Muscle layer of duodenum (tissue), 2 donors: Measurements from ENCODE around the gene MTSS2.

Source experiments
- H3K27ac ChIP-seq: one replicate; pipeline ENCODE4 v1.7.0; 2013; ENCODE audit warnings: mild to moderate bottlenecking, low read length
- H3K27me3 ChIP-seq: one replicate; pipeline ENCODE4 v1.7.0; 2013; ENCODE audit warnings: low read depth, mild to moderate bottlenecking, control low read depth, low read length
- H3K36me3 ChIP-seq, 2 donors: one replicate each; pipeline ENCODE4 v1.7.0; 2013; ENCODE audit warnings: low read length in 2 of 2, control low read depth in 1 of 2, mild to moderate bottlenecking in 1 of 2; ENCODE audit not compliant: insufficient read depth in 2 of 2, control insufficient read depth in 1 of 2
- H3K4me1 ChIP-seq, 2 donors: one replicate each; pipeline ENCODE4 v1.7.0; 2013; ENCODE audit warnings: low read length in 2 of 2, mild to moderate bottlenecking in 2 of 2, control low read depth in 1 of 2, moderate library complexity in 1 of 2; ENCODE audit not compliant: insufficient read depth in 2 of 2, control insufficient read depth in 1 of 2
- H3K4me3 ChIP-seq, 2 donors: one replicate each; pipeline ENCODE4 v1.7.0; 2013; ENCODE audit warnings: low read length in 2 of 2, low read depth in 1 of 2, mild to moderate bottlenecking in 1 of 2
- H3K9me3 ChIP-seq, 2 donors: one replicate each; pipeline ENCODE4 v1.7.0; 2013; ENCODE audit warnings: low read length in 2 of 2, control low read depth in 1 of 2, mild to moderate bottlenecking in 1 of 2; ENCODE audit not compliant: control insufficient read depth in 1 of 2
- donor health status: healthy.

The MTSS2 gene

DNA sequence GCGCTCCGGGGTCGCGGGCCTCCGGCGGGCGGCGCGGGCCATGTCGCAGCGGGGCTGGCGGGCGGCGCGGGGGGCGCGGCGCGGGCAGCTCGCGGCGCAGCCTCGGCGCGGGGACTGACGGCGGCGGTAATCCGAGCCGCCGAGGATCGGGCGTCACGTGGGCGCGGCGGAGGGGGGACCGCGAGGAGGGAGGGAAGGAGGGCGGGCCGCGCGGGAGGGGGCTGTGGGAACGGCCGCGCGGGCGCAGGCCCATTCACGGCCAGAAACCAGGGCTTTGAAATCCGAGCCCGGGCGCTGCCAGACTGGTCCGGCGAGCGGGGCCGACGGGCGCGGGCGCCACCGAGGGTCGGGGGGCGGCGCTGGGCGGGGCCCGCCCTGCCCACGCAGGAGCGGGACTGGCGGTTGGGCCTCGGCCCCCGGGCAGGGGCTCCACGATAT is at the start of gene MTSS2:
Gene MTSS2, minus strand, starts transcription at position 116 of the 438 bp plus-strand sequence. CDS start 262 bp downstream, outside the sequence.
- no peaks in the 10 kb centered on the region for H3K36me3 ChIP-seq
- no peaks in the 10 kb centered on the region for H3K9me3 ChIP-seq
- H3K4me1 ChIP-seq: peaks cover 19 to 84% of the 10 kb centered on the region in 2 donors
- peak within 1 kb of the TSS; percentile 68 to 72 for H3K4me3 ChIP-seq
- H3K27me3 ChIP-seq: no peaks in the 10 kb centered on the region
- H3K27ac ChIP-seq: peak within 1 kb of the TSS; percentile 72

- Histone ChIP-seq H3K27me3 (no peaks in the 10 kb centered on the region), H3K36me3 (peaks cover 6 to 12% of the 10 kb centered on the region in 2 donors), H3K4me1 (peaks cover 0 to 29% of the 10 kb centered on the region in 2 donors), H3K9me3 (no peaks in the 10 kb centered on the region), H3K27ac (peak overlapping the region; percentile 77), H3K4me3 (no peak overlapping the region)
Measured at GRCh38 chr16:70735141-70735979, 49.5 kb upstream of the MTSS2 start.

DNA sequence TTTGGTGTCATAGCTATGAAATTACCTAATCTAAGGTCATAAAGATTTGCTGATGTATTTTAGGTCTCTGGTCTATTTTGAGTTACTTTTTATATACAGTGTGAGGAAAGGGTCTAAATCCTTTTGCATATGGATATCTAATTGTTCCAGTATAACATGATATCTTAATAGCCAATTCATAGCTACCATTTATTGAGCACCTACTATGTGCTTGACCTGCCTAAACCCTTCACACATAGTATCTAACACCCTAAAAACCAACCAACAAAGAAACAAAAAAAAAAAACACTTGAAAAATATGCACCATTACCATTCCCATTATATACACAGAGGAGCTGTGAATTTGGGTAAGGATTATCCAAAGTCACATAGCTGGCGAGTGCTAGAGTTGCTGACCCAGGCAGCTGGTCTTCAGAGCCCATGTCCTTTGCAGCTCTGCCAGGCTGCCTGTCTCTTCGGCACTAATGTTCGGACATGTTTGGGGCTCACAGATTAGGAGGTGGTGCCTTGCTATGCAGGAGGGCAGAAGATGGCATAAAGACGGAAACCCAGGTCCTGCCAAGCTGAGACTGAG is 48.8 kb upstream of the MTSS2 start:
- Histone ChIP-seq H3K4me3 (no peak overlapping the region), H3K27me3 (no peaks in the 10 kb centered on the region), H3K36me3 (peaks cover 6 to 12% of the 10 kb centered on the region in 2 donors), H3K4me1 (peaks cover 0 to 29% of the 10 kb centered on the region in 2 donors), H3K9me3 (no peaks in the 10 kb centered on the region), H3K27ac (peak overlapping the region; percentile 77)

DNA sequence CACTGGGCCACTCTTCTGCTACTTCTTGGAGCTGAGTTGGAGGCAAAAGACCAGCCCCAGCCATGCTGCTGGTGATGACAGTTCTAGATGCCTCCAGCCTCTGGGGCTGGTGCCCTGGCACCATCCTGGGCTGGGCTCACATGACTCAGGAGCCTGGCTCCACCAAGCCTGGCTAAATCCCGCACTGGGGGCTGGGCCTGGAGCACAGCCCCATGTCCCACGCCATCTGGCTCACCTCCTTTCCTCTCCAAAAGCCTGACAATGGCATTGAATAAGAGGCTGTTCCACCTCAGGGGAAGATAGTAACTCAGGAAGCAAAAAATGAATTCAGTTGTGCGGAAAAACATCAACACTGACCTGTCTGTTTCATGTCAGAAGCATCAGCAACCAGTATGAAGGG is 45.1 kb upstream of the MTSS2 start:
- no peaks in the 10 kb centered on the region for H3K9me3 ChIP-seq
- no peaks in the 10 kb centered on the region for H3K27me3 ChIP-seq
- peaks cover 8 to 20% of the 10 kb centered on the region in 2 donors for H3K4me1 ChIP-seq
- peaks cover 12 to 14% of the 10 kb centered on the region in 2 donors for H3K36me3 ChIP-seq
- no peak overlapping the region for H3K27ac ChIP-seq
- no peak overlapping the region for H3K4me3 ChIP-seq

DNA sequence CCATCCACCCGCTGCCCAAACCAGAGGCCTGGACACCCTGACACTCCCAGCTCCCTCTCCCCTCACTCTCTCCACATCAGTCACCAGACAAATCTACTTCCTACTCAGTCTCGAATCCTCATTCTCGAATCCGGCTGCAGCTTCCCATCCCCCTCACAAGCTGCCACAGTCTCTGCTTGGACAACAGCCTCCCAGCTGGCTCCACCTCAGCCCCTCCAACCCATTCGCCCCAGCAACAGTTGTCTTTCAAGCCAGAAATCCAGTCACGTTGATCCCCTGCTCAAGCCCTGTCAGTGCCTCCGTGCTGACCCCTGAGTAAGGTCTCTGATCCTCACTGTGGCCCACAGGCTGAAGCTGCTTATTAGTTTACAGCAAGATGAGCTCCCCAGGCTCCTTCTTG is 44.2 kb upstream of the MTSS2 start:
- Histone ChIP-seq H3K9me3 (no peaks in the 10 kb centered on the region), H3K27me3 (no peaks in the 10 kb centered on the region), H3K27ac (no peak overlapping the region), H3K36me3 (peaks cover 7 to 14% of the 10 kb centered on the region in 2 donors), H3K4me3 (no peak overlapping the region), H3K4me1 (peaks cover 8 to 25% of the 10 kb centered on the region in 2 donors)

GRCh38 chr16:70729292-70729691 is 43.4 kb upstream of the MTSS2 start:
- Histone ChIP-seq H3K27ac (no peak overlapping the region), H3K4me3 (no peak overlapping the region), H3K9me3 (no peaks in the 10 kb centered on the region), H3K36me3 (peaks cover 7 to 14% of the 10 kb centered on the region in 2 donors), H3K27me3 (no peaks in the 10 kb centered on the region), H3K4me1 (peaks cover 8 to 28% of the 10 kb centered on the region in 2 donors)

DNA sequence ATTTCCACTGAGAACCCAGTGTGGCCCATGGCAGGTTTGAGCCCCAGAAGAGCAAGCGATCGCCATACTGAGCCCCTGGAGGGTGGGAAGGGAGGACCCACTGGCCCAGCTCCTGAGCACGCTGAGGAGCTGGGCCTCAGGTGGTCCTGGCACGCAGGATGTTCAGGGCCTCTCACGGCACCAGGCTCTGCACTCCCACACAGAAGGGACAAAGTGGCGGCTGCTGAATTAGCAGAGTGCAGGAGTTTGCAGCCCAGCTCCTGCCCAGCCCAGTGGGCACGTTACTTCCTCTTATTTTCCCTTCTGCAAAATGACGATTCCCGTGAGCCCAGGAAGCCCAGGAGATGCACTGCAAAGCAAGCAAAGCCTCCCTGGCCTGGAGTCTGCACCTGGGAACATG is 42.3 kb upstream of the MTSS2 start:
- H3K9me3 ChIP-seq: no peaks in the 10 kb centered on the region
- H3K27me3 ChIP-seq: no peaks in the 10 kb centered on the region
- peaks cover 8 to 28% of the 10 kb centered on the region in 2 donors for H3K4me1 ChIP-seq
- H3K36me3 ChIP-seq: peaks cover 7 to 14% of the 10 kb centered on the region in 2 donors
- H3K27ac ChIP-seq: no peak overlapping the region
- no peak overlapping the region for H3K4me3 ChIP-seq

DNA sequence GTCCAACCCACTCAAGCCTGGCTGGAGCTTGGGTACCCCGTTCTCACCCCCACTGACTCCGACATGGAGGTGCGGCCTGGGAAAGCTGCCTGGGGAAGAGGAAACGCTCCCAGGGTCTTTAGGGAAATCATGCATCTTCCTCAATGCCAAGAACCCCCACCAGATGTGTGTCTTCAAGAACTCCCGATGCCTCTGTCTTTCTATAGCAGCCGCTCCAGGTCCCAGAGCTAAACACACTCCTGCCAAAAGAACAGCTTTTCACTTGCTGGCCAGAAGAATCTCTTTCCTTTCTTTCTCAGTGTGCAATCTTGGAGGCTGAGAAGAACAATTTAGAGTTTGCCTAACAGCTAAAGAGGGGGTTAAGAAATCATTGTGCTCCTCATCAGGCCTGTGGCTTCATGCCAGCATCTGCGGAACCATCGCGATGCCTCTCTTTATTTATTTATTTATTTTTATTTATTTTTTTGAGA is 41.1 kb upstream of the MTSS2 start:
- Histone ChIP-seq H3K9me3 (no peaks in the 10 kb centered on the region), H3K27ac (peak overlapping the region; percentile 82), H3K4me1 (peaks cover 8 to 28% of the 10 kb centered on the region in 2 donors), H3K4me3 (peak overlapping the region in 1 of 2 donors; percentile 25), H3K27me3 (no peaks in the 10 kb centered on the region), H3K36me3 (peaks cover 7 to 14% of the 10 kb centered on the region in 2 donors)

- Histone ChIP-seq H3K27ac (peak overlapping the region; percentile 82), H3K9me3 (no peaks in the 10 kb centered on the region), H3K4me1 (peaks cover 8 to 28% of the 10 kb centered on the region in 2 donors), H3K36me3 (peaks cover 5 to 14% of the 10 kb centered on the region in 2 donors), H3K27me3 (no peaks in the 10 kb centered on the region), H3K4me3 (peak overlapping the region in 1 of 2 donors; percentile 25)
Measured at GRCh38 chr16:70725912-70726828, 40.3 kb upstream of the MTSS2 start.

- Histone ChIP-seq H3K9me3 (no peaks in the 10 kb centered on the region), H3K27ac (peak overlapping the region; percentile 82), H3K4me1 (peaks cover 8 to 28% of the 10 kb centered on the region in 2 donors), H3K4me3 (no peak overlapping the region), H3K36me3 (peaks cover 0 to 8% of the 10 kb centered on the region in 2 donors), H3K27me3 (no peaks in the 10 kb centered on the region)
Measured at GRCh38 chr16:70725024-70725911, 39.4 kb upstream of the MTSS2 start.
